ENCODE data around the gene TUBGCP5.

GRCh38 chr15:22956978-22957260 is 82.5 kb downstream of the TUBGCP5 start:
- TF ChIP-seq CTCF (IDR thresholded peaks at IDR 0.05) (no peak), POLR2A (IDR thresholded peaks at IDR 0.05) (no peak)
